Measurements from ENCODE around the gene FAM118B. TPM values are rescaled to one million over a fixed set of nuclear protein-coding genes. Genes with fewer than 3 reads are reported as not detected.
A peak's percentile ranks its signal among the peaks of the same experiment; 100 is the strongest.

FAM118B gene
- total and polyA plus RNA-seq, 2 donors from 2014 or later: 14.0 to 21.5 TPM

DNA sequence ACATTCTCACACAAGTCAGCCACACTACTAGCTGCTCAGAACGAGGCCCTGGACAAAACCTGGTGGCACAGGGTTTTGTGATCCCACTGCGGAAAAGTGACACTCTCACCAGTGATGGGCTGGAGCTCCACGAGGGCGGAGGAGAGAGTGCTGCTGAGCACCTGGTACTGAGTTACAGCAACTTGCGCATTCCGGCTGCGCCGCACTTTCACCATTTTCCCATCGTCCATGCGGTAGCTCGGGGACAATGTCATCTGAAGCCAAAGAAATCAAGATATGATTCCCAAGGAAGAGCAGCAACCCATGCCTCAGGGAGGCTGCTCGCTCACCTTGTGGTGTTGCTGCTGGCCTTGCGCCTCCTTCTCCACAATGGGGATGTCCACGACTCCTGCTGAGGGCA, 6.2 kb upstream of the FAM118B start:
- intact Hi-C loops (cut with DNase I): no loop called here
- DNase-seq (no peak), FAIRE-seq (no peak)
- H3K4me1 ChIP-seq (ENCODE audit: control insufficient read depth in 2 of 3, insufficient read depth in 2 of 3, low read depth in 1 of 3, low read length in 3 of 3): no peaks in the 10 kb centered on the region
- peaks cover 3 to 47% (median 27%) of the 10 kb centered on the region in 3 donors for H3K36me3 ChIP-seq (ENCODE audit: control insufficient read depth in 2 of 3, insufficient read depth in 3 of 3, low read length in 3 of 3)
- H3K9ac ChIP-seq (ENCODE audit: low read length in 3 of 3): no peak overlapping the region
- H3K4me3 ChIP-seq (ENCODE audit: low read length in 3 of 3): no peak overlapping the region
- no peaks in the 10 kb centered on the region for H3K27me3 ChIP-seq (ENCODE audit: control insufficient read depth, insufficient read depth, low read length)
- no peak overlapping the region for H3K27ac ChIP-seq (ENCODE audit: low read depth in 2 of 2, low read length in 2 of 2)
- H3K9me3 ChIP-seq (ENCODE audit: control insufficient read depth in 2 of 3, insufficient read depth in 1 of 3, low read length in 3 of 3): no peaks in the 10 kb centered on the region
- TF ChIP-seq, protein P1, sequence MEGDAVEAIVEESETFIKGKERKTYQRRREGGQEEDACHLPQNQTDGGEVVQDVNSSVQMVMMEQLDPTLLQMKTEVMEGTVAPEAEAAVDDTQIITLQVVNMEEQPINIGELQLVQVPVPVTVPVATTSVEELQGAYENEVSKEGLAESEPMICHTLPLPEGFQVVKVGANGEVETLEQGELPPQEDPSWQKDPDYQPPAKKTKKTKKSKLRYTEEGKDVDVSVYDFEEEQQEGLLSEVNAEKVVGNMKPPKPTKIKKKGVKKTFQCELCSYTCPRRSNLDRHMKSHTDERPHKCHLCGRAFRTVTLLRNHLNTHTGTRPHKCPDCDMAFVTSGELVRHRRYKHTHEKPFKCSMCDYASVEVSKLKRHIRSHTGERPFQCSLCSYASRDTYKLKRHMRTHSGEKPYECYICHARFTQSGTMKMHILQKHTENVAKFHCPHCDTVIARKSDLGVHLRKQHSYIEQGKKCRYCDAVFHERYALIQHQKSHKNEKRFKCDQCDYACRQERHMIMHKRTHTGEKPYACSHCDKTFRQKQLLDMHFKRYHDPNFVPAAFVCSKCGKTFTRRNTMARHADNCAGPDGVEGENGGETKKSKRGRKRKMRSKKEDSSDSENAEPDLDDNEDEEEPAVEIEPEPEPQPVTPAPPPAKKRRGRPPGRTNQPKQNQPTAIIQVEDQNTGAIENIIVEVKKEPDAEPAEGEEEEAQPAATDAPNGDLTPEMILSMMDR (IDR thresholded peaks at IDR 0.05; ENCODE audit: borderline replicate concordance, extremely low read depth, insufficient read depth): no peak

DNA sequence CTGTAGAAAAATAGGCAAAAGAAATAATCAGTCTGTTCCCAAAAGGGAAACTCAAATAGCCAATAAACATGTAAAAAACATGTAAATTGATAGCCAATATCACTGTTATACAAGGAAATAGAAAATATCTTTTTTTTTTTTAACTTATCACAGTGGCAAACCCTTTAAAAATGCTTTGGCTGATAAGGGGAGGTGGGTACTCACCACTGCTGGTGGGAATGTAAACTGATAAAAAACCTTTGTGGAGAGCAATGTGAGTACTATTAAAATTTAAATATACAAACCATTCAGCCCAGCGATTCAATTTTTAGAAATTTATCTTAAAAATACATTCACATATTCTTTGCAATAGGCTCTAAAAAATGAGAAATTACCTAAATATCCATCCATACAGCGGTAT, 3.7 kb upstream of the FAM118B start:
- Histone ChIP-seq H3K4me1 (ENCODE audit: control insufficient read depth in 2 of 3, insufficient read depth in 2 of 3, low read depth in 1 of 3, low read length in 3 of 3) (peaks cover 0 to 6% (median 4%) of the 10 kb centered on the region in 3 donors), H3K27me3 (ENCODE audit: control insufficient read depth, insufficient read depth, low read length) (no peaks in the 10 kb centered on the region), H3K9ac (ENCODE audit: low read length in 3 of 3) (no peak overlapping the region), H3K36me3 (ENCODE audit: control insufficient read depth in 2 of 3, insufficient read depth in 3 of 3, low read length in 3 of 3) (peaks cover 0 to 37% (median 15%) of the 10 kb centered on the region in 3 donors), H3K27ac (ENCODE audit: low read depth in 2 of 2, low read length in 2 of 2) (no peak overlapping the region), H3K9me3 (ENCODE audit: control insufficient read depth in 2 of 3, insufficient read depth in 1 of 3, low read length in 3 of 3) (no peaks in the 10 kb centered on the region), H3K4me3 (ENCODE audit: low read length in 3 of 3) (no peak overlapping the region)
- intact Hi-C loops (cut with DNase I): no loop called here
- TF ChIP-seq, protein P1 (IDR thresholded peaks at IDR 0.05; ENCODE audit: borderline replicate concordance, extremely low read depth, insufficient read depth): no peak
- FAIRE-seq (no peak), DNase-seq (no peak)

DNA sequence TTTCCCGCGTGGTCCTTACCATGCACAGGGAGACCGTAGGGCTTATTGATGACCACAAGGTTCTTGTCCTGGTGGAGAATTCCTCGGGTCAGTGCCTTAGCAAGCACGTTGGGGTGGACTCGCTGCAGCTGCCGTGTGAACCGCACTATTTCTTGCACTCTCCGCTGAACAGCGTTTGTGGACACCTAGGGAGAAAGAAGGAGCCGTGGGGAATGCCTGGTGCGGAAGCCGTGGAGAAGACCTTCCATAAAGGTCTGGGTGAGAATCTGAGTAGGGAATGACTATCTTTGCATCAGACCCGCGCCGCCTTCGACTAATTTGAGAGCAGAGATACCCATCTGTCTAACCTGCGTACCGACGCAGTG, 729 bp upstream of the FAM118B start:
- Histone ChIP-seq H3K9ac (ENCODE audit: low read length in 3 of 3) (peak overlapping the region; percentile 41 to 93 (median 76)), H3K9me3 (ENCODE audit: control insufficient read depth in 2 of 3, insufficient read depth in 1 of 3, low read length in 3 of 3) (no peaks in the 10 kb centered on the region), H3K27me3 (ENCODE audit: control insufficient read depth, insufficient read depth, low read length) (no peaks in the 10 kb centered on the region), H3K4me3 (ENCODE audit: low read length in 3 of 3) (peak overlapping the region; percentile 97 to 98 (median 98)), H3K4me1 (ENCODE audit: control insufficient read depth in 2 of 3, insufficient read depth in 2 of 3, low read depth in 1 of 3, low read length in 3 of 3) (peaks cover 0 to 16% (median 4%) of the 10 kb centered on the region in 3 donors), H3K27ac (ENCODE audit: low read depth in 2 of 2, low read length in 2 of 2) (no peak overlapping the region), H3K36me3 (ENCODE audit: control insufficient read depth in 2 of 3, insufficient read depth in 3 of 3, low read length in 3 of 3) (peaks cover 0 to 9% (median 5%) of the 10 kb centered on the region in 3 donors)
- no peak for FAIRE-seq
- intact Hi-C loops (cut with DNase I): no loop called here
- TF ChIP-seq, protein P1 (IDR thresholded peaks at IDR 0.05; ENCODE audit: borderline replicate concordance, extremely low read depth, insufficient read depth): no peak
- DNase-seq: no peak

All from kidney (tissue), 14 donors.